Activated CD8-positive, alpha-beta T cell treated with anti-CD3 and anti-CD28 coated beads for 36 hours (primary cell): ENCODE data around the gene SMPD3. TPM values are rescaled to one million over a fixed set of nuclear protein-coding genes. Genes with fewer than 3 reads are reported as not detected.
A peak's percentile ranks its signal among the peaks of the same experiment; 100 is the strongest.

Source experiments
- ATAC-seq: fragments of 200-7000 bp; cut with Tn5 transposase; one replicate; pipeline ENCODE4 v1.10.0; 2021; ENCODE audit warnings: mild to moderate bottlenecking, moderate library complexity
- CTCF ChIA-PET: fragments of 350-600 bp; sonication (Branson Sonifier 250); formaldehyde crosslinking; loops from one replicate; lab custom pipeline; 2021; ENCODE audit warnings: antibody characterized with exemption; lab: Charles Lee
- POLR2A ChIA-PET: fragments of 350-600 bp; sonication (Branson Sonifier 250); formaldehyde crosslinking; loops from one replicate; lab custom pipeline; 2021; ENCODE audit warnings: antibody characterized with exemption; lab: Charles Lee
- DNase-seq: peaks from one replicate; pipeline ENCODE4 v3.0.0-alpha.2; 2020
- H3K27ac Mint-ChIP-seq: one replicate; pipeline ENCODE4 v1.8.0; 2021; ENCODE audit warnings: mild to moderate bottlenecking, mixed read lengths
- H3K27me3 Mint-ChIP-seq: one replicate; pipeline ENCODE4 v1.8.0; 2021; ENCODE audit warnings: mixed read lengths
- H3K36me3 Mint-ChIP-seq: one replicate; pipeline ENCODE4 v1.8.0; 2021; ENCODE audit warnings: low read depth, mixed read lengths
- H3K4me1 Mint-ChIP-seq: one replicate; pipeline ENCODE4 v1.8.0; 2021; ENCODE audit warnings: low read depth, mixed read lengths
- H3K4me3 Mint-ChIP-seq: one replicate; pipeline ENCODE4 v1.8.0; 2021; ENCODE audit warnings: mild to moderate bottlenecking, moderate library complexity, mixed read lengths
- H3K9me3 Mint-ChIP-seq: one replicate; pipeline ENCODE4 v1.8.0; 2021; ENCODE audit warnings: mixed read lengths
- intact Hi-C: fragments of 100-400 bp; cut with micrococcal nuclease; formaldehyde crosslinking; loops from one replicate; pipeline ENCODE4 v1.10.0; 2022
- total RNA-seq, 2 experiments: library from RNA; stranded (reverse); gene quantifications; one replicate each; pipeline ENCODE4 v1.2.3, GENCODE V29; 2021
- TF ChIP-seq, protein P1 (sequence below): fragments of 200-600 bp; IDR thresholded peaks from one replicate; pipeline ENCODE4 v1.8.0; 2022; ENCODE audit warnings: antibody characterized with exemption, mild to moderate bottlenecking

Gene SMPD3
- total RNA-seq, 2 experiments from 2014 or later, result 0.16 to 0.63 TPM

DNA sequence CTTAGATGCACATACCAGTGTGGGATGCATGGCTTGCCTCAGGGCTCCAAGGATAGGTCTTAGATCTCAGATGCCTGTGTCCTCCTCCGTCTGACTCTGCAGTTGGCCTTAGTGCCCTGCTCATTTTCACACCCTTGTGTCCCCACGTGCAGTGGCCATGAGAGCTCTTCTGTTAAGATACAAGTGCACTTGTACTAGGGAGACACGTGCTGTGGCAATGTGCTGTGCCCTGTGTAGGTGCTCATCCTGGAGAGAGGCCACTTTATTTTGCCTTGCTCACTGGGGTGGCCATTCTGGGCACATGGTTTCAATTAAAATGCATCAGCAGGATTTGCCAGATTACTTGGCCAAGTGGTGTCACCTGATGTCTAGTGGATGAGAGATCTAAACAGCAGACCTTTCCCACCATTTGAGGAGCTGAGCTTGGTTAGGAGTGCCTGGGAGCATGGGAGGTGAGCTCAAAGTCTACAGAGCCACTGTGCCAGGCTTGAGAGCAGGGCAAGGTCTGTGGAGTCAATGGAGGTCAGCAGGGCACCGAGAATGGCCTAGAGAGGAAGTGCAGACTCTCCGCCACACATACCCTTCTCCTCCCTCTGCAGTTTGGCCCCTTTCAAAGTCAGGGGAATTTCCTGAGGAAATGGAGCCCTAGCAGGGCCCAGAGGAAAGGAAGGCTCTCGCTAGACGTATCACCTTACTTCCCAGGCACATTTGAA, 25.2 kb upstream of the SMPD3 start:
- ChIA-PET POLR2A (interaction anchor here (0.6 kb wide), 1 partner anchor 159 kb away, joined by 3 read pairs; no protein-coding TSS in a partner anchor), CTCF (interaction anchor here (1.7 kb wide), 1 partner anchor 47 kb away, joined by 4 read pairs; no protein-coding TSS in a partner anchor)
- Mint-ChIP-seq H3K9me3 (no peaks in the 10 kb centered on the region), H3K27ac (no peak overlapping the region), H3K4me3 (no peak overlapping the region), H3K27me3 (no peaks in the 10 kb centered on the region), H3K36me3 (no peaks in the 10 kb centered on the region), H3K4me1 (peaks cover 26% of the 10 kb centered on the region)
- no peak for DNase-seq
- TF ChIP-seq, protein P1, sequence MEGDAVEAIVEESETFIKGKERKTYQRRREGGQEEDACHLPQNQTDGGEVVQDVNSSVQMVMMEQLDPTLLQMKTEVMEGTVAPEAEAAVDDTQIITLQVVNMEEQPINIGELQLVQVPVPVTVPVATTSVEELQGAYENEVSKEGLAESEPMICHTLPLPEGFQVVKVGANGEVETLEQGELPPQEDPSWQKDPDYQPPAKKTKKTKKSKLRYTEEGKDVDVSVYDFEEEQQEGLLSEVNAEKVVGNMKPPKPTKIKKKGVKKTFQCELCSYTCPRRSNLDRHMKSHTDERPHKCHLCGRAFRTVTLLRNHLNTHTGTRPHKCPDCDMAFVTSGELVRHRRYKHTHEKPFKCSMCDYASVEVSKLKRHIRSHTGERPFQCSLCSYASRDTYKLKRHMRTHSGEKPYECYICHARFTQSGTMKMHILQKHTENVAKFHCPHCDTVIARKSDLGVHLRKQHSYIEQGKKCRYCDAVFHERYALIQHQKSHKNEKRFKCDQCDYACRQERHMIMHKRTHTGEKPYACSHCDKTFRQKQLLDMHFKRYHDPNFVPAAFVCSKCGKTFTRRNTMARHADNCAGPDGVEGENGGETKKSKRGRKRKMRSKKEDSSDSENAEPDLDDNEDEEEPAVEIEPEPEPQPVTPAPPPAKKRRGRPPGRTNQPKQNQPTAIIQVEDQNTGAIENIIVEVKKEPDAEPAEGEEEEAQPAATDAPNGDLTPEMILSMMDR, result no peak
- intact Hi-C loops, result no loop called here
- ATAC-seq, result no peak

DNA sequence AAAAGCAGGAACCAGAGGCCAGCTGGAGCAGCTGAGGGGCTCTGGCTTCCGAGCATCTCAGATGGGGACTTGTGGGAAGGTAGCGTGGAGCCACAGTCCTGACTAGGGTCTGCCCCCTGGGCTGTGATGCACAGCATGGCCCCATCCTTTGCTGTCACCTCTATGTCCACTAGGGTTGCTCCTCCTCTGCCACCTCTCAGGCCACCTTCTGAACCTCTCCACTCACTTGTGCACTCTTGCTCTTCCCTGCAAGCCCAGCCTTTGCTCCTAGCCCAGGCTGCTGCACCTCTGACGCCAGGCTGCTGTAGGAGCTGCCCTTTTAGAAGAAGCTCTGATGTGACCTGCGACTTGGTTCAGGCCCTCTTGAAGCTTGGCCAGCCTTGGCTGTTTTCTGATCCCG, 24.3 kb upstream of the SMPD3 start:
- Mint-ChIP-seq H3K27me3 (no peaks in the 10 kb centered on the region), H3K36me3 (no peaks in the 10 kb centered on the region), H3K4me3 (no peak overlapping the region), H3K27ac (no peak overlapping the region), H3K4me1 (peaks cover 33% of the 10 kb centered on the region), H3K9me3 (no peaks in the 10 kb centered on the region)
- ATAC-seq (no peak), DNase-seq (no peak)
- ChIA-PET POLR2A (no interaction called here), CTCF (interaction anchor here (1.7 to 2.5 kb wide), 2 partner anchors 38 to 48 kb away, joined by 4 to 11 read pairs; no protein-coding TSS in a partner anchor)
- TF ChIP-seq, protein P1, result no peak
- intact Hi-C loops, result no loop called here

DNA sequence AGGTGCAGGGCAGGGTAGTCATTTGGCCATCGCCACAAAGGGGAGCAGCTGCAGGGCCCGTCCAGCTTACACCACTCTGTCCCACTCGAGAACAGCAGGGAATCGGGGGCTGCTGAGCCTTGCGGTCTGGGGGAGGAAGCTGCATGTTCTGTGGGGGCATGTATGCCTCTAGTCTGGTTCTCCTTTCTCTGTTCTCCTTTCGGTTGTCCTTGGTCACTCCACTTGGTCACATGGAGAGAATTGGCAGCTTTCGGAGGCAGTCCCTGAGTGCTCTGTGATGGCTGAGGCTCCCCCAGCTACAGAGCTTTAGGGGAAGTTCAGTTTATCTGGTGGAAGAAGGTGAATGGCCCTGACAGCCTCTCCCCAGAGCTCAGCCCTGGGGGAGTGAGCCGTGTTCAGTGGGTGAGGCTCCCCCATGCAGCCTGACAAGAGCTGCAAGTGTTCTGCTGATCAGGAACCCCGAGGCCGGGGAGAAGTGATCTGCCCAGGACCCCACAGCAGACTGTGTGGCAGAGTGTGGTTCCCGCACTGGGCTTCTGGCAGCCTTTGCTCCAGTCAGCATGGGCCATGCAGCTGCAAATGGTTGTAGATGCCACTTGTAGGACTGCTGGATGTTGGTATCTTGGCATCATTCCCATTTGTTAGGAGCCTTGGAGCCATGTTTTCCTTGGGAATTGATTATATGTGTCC, 22.3 kb upstream of the SMPD3 start:
- CTCF ChIA-PET, result interaction anchor here (0.8 to 2.5 kb wide), 9 partner anchors 16 to 75 kb away, joined by 3 to 14 read pairs (median 4); no protein-coding TSS in a partner anchor
- ATAC-seq (peak; percentile 74), DNase-seq (peak; percentile 32)
- H3K4me1 Mint-ChIP-seq, result peaks cover 38% of the 10 kb centered on the region
- no peaks in the 10 kb centered on the region for H3K27me3 Mint-ChIP-seq
- H3K9me3 Mint-ChIP-seq, result no peaks in the 10 kb centered on the region
- POLR2A ChIA-PET, result interaction anchor here (1.0 kb wide), 2 partner anchors 51 to 53 kb away, joined by 3 read pairs; no protein-coding TSS in a partner anchor
- intact Hi-C loops, result no loop called here
- H3K4me3 Mint-ChIP-seq, result peak overlapping the region; percentile 72
- H3K36me3 Mint-ChIP-seq, result no peaks in the 10 kb centered on the region
- TF ChIP-seq, protein P1, result no peak
- H3K27ac Mint-ChIP-seq, result peak overlapping the region; percentile 88

DNA sequence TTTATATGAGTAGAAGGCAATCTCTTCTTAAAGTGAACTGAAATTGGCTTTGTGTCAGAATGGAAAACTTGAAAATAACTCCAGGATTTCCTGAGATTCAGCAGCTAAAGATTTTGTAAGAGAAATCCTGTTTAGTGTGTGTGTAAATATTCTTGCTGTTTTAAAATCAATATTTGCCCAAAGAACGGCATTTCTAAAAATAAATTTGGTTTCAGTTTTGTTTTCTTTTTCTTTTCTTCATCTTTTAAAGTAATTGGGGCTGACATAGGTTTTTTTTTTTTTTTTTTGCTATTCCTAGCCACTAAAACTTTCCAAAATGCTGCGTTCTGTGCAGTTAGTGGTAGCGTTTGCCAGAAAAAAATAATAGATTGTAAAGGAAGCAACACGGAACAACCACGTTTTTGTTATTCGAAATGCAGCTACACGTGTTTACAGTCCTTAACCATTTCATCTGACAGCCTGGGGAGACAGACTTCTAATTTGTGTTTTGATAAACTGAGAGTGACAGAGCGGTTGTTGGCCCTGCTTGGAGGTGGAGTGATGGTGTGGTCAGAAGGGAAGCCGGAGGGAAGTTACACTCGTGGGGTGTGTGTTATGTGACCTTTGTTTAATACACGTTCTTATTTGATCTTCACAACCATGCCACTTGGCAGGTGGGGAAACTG, 21.6 kb upstream of the SMPD3 start:
- Mint-ChIP-seq H3K4me3 (peak overlapping the region; percentile 72), H3K4me1 (peaks cover 38% of the 10 kb centered on the region), H3K27ac (peak overlapping the region; percentile 88), H3K36me3 (no peaks in the 10 kb centered on the region), H3K27me3 (no peaks in the 10 kb centered on the region), H3K9me3 (no peaks in the 10 kb centered on the region)
- intact Hi-C loops, result no loop called here
- POLR2A ChIA-PET, result interaction anchor here (1.0 to 1.8 kb wide), 2 partner anchors 50 to 374 kb away, joined by 3 to 5 read pairs; partner anchors contain the start of gene TANGO6
- peak; percentile 63 for ATAC-seq
- no peak for DNase-seq
- TF ChIP-seq, protein P1, result no peak
- CTCF ChIA-PET, result interaction anchor here (0.8 to 3.3 kb wide), 10 partner anchors 15 to 74 kb away, joined by 3 to 15 read pairs (median 4); no protein-coding TSS in a partner anchor
